Panc1 (cell line): ENCODE results near the gene NT5C. TPM values are rescaled to one million over a fixed set of nuclear protein-coding genes. Genes with fewer than 3 reads are reported as not detected.
"Not testable (repeated sequence)": the region's sequence is repeated elsewhere in the genome, so short reads cannot be mapped to it uniquely, and the experiment has no call there.

ENCODE experiments used
- ATAC-seq: fragments of 200-7000 bp; cut with Tn5 transposase; 2 replicates; pipeline ENCODE4 v1.9.1; 2020; ENCODE audit warnings: mild to moderate bottlenecking, moderate library complexity
- BruUV-seq: library from RNA; stranded (reverse); fragments of 400-500 nt; replicated peaks from 2 replicates; lab custom pipeline; 2021; lab: Mats Ljungman, UMichigan
- CTCF ChIA-PET: fragments of 300-600 bp; sonication (Branson Sonifier 250); formaldehyde crosslinking; loops from one replicate; lab custom pipeline; 2022; ENCODE audit warnings: antibody characterized with exemption; lab: Charles Lee
- POLR2A ChIA-PET: fragments of 300-600 bp; sonication (Branson Sonifier 250); formaldehyde crosslinking; loops from one replicate; lab custom pipeline; 2022; ENCODE audit warnings: antibody characterized with exemption; lab: Charles Lee
- DNase-seq: peaks from one replicate; pipeline ENCODE4 v3.0.0-alpha.2; 2010; ENCODE audit warnings: low read depth, low spot score
- H3K27ac ChIP-seq: 2 replicates; pipeline ENCODE4 v1.5.1; 2011; ENCODE audit warnings: mild to moderate bottlenecking, low read length, inconsistent platforms
- H3K27me3 ChIP-seq: fragments of 200-500 bp; sonication (Bioruptor generic); 2 replicates; pipeline ENCODE4 v1.6.0; 2014; ENCODE audit warnings: low read length, inconsistent platforms; ENCODE audit not compliant: control insufficient read depth, insufficient read depth
- H3K36me3 ChIP-seq: fragments of 200-500 bp; sonication (Bioruptor generic); 2 replicates; pipeline ENCODE4 v1.5.1; 2014; ENCODE audit warnings: inconsistent platforms, mild to moderate bottlenecking, low read length, moderate library complexity; ENCODE audit not compliant: control insufficient read depth, insufficient read depth
- H3K4me1 ChIP-seq: 2 replicates; pipeline ENCODE4 v1.5.1; 2011; ENCODE audit warnings: inconsistent platforms, mild to moderate bottlenecking, low read length, moderate library complexity; ENCODE audit not compliant: control insufficient read depth, insufficient read depth
- H3K4me3 ChIP-seq, 2 experiments: 2 replicates each; pipeline ENCODE4 v1.5.1; 2011 to 2012; ENCODE audit warnings: low read depth in 2 of 2, low read length in 2 of 2, mild to moderate bottlenecking in 2 of 2, inconsistent platforms in 1 of 2, moderate library complexity in 1 of 2
- H3K9me3 ChIP-seq: fragments of 200-500 bp; sonication (Bioruptor generic); 2 replicates; pipeline ENCODE4 v1.5.1; 2014; ENCODE audit warnings: low read depth, mild to moderate bottlenecking, inconsistent platforms, low read length, moderate library complexity; ENCODE audit not compliant: control insufficient read depth, insufficient read depth
- POLR2AphosphoS5 ChIP-seq: IDR thresholded peaks from 2 replicates; pipeline ENCODE4 v1.6.1; 2012; ENCODE audit warnings: mild to moderate bottlenecking, low read depth, low read length, moderate library complexity
- SIN3A ChIP-seq: IDR thresholded peaks from 2 replicates; pipeline ENCODE4 v1.6.1; 2012; ENCODE audit warnings: low read depth, mild to moderate bottlenecking, low read length, moderate library complexity, borderline replicate concordance; ENCODE audit not compliant: insufficient read depth
- TCF7L2 ChIP-seq: IDR thresholded peaks from 2 replicates; pipeline ENCODE4 v1.6.1; 2011; ENCODE audit warnings: mild to moderate bottlenecking, low read depth, low read length, inconsistent platforms
- in situ Hi-C: cut with HindIII; loops from 2 replicates; pipeline ENCODE4 v1.10.0; 2016; ENCODE audit warnings: low sequenced_read_pairs, low pct_unique_long_range_greater_than_20kb
- intact Hi-C: fragments of 100-400 bp; cut with micrococcal nuclease; formaldehyde crosslinking; loops from one replicate; pipeline ENCODE4 v1.10.0; 2022; ENCODE audit not compliant: unreplicated experiment
- total RNA-seq: library from RNA; stranded (reverse); gene quantifications from one replicate; pipeline ENCODE4 v1.2.1, GENCODE V29; 2021; ENCODE audit not compliant: unreplicated experiment
- TF ChIP-seq, protein P1 (sequence below), 2 experiments: IDR thresholded peaks; 2 replicates each; pipeline ENCODE4 v1.6.1; 2011 to 2012; ENCODE audit warnings: low read depth in 2 of 2, control low read depth in 1 of 2, low read length in 1 of 2, mild to moderate bottlenecking in 1 of 2, moderate library complexity in 1 of 2; ENCODE audit not compliant: insufficient read depth in 1 of 2
- TF ChIP-seq, protein P2 (sequence below): fragments of 450-650 bp; IDR thresholded peaks from 2 replicates; pipeline ENCODE4 v1.5.1; 2017; ENCODE audit warnings: mild to moderate bottlenecking

The NT5C gene
- total RNA-seq, 1 experiment from 2014 or later, result 63.4 TPM

DNA sequence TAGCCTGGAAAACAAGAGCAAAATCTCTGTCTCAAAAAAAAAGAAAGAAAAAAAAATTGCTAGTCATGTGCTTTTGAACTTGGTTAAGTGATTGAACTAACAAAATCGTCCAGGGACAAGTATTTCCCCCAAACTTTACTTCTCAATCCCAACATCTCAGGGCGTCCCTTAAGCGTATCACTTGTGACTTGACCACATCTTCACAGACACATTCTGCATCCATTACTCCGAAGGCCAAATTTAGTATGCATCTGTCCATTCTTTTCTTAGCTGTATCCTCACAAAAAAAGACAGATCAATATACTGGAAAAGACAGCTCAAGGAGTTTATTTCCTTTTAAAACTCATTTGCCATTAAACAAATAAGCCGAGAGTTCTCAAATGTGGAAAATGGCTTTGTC is 28.7 kb upstream of the NT5C start:
- Histone ChIP-seq H3K27ac (peak overlapping the region; percentile 71), H3K9me3 (no peaks in the 10 kb centered on the region), H3K27me3 (no peaks in the 10 kb centered on the region), H3K4me1 (peaks cover 27% of the 10 kb centered on the region), H3K36me3 (no peaks in the 10 kb centered on the region), H3K4me3 (no peak overlapping the region)
- TF ChIP-seq, protein P1, sequence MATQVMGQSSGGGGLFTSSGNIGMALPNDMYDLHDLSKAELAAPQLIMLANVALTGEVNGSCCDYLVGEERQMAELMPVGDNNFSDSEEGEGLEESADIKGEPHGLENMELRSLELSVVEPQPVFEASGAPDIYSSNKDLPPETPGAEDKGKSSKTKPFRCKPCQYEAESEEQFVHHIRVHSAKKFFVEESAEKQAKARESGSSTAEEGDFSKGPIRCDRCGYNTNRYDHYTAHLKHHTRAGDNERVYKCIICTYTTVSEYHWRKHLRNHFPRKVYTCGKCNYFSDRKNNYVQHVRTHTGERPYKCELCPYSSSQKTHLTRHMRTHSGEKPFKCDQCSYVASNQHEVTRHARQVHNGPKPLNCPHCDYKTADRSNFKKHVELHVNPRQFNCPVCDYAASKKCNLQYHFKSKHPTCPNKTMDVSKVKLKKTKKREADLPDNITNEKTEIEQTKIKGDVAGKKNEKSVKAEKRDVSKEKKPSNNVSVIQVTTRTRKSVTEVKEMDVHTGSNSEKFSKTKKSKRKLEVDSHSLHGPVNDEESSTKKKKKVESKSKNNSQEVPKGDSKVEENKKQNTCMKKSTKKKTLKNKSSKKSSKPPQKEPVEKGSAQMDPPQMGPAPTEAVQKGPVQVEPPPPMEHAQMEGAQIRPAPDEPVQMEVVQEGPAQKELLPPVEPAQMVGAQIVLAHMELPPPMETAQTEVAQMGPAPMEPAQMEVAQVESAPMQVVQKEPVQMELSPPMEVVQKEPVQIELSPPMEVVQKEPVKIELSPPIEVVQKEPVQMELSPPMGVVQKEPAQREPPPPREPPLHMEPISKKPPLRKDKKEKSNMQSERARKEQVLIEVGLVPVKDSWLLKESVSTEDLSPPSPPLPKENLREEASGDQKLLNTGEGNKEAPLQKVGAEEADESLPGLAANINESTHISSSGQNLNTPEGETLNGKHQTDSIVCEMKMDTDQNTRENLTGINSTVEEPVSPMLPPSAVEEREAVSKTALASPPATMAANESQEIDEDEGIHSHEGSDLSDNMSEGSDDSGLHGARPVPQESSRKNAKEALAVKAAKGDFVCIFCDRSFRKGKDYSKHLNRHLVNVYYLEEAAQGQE (IDR thresholded peaks at IDR 0.05; ENCODE audit: insufficient read depth in 1 of 2, low read depth in 2 of 2, low read length in 1 of 2), result no peak
- no peak for TF ChIP-seq POLR2AphosphoS5
- no peak for TF ChIP-seq TCF7L2
- TF ChIP-seq SIN3A, result no peak
- TF ChIP-seq, protein P2, sequence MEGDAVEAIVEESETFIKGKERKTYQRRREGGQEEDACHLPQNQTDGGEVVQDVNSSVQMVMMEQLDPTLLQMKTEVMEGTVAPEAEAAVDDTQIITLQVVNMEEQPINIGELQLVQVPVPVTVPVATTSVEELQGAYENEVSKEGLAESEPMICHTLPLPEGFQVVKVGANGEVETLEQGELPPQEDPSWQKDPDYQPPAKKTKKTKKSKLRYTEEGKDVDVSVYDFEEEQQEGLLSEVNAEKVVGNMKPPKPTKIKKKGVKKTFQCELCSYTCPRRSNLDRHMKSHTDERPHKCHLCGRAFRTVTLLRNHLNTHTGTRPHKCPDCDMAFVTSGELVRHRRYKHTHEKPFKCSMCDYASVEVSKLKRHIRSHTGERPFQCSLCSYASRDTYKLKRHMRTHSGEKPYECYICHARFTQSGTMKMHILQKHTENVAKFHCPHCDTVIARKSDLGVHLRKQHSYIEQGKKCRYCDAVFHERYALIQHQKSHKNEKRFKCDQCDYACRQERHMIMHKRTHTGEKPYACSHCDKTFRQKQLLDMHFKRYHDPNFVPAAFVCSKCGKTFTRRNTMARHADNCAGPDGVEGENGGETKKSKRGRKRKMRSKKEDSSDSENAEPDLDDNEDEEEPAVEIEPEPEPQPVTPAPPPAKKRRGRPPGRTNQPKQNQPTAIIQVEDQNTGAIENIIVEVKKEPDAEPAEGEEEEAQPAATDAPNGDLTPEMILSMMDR, result no peak
- CTCF ChIA-PET, result no interaction called here
- ATAC-seq (no peak), DNase-seq (no peak)
- BruUV-seq, result no TSS peak
- intact Hi-C loops (no loop called here), in situ Hi-C loops (no loop called here)
- POLR2A ChIA-PET, result no interaction called here

DNA sequence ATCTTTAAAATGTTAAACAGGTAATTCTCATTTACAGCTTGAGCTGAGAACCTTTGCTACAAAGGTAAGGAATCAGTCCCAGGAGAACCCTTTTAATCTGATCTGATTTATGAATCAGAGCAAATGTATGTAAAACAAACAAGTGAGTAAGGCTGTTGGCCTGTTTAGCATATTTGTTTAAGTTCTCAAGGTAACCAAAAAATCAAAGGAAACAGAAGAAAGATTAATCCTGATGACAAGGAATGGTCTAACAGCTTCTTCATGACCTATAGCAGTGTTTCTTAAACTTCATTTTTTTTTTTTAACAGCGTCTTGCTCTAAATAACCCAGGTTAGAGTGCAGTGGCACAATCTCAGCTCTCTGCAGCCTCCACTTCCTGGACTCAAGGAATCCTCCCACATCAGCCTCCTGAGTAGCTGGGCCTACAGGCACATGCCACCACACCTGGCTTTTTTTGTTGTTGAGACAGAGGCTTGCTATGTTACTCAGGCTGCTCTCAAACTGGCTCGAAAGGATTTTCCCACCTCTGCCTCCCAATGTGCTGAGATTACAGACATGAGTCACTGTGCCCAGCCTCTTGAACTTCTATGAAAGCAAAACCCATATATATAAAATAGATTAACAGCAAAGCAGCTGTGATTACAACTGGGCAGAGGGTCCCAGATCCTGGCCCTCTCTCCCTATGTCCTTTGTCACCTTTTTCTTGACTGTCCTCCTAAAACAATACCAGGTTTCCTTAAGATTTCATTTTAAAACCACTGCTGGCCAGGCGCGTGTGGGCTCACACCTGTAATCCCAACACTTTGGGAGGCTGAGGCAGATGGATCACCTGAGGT is 27.9 kb upstream of the NT5C start:
- Histone ChIP-seq H3K27ac (peak overlapping the region; percentile 71), H3K4me1 (peaks cover 32% of the 10 kb centered on the region), H3K9me3 (no peaks in the 10 kb centered on the region), H3K4me3 (no peak overlapping the region), H3K36me3 (no peaks in the 10 kb centered on the region), H3K27me3 (no peaks in the 10 kb centered on the region)
- ATAC-seq, result peak; percentile 80
- CTCF ChIA-PET, result interaction anchor here (0.5 to 0.8 kb wide), 2 partner anchors 46 to 104 kb away, joined by 3 read pairs; no protein-coding TSS in a partner anchor
- DNase-seq, result peak; percentile 52
- in situ Hi-C loops (no loop called here), intact Hi-C loops (no loop called here)
- TF ChIP-seq, protein P2, result no peak
- TF ChIP-seq POLR2AphosphoS5 (peak; percentile 39; the same call in 1 of the 2 replicates), TCF7L2 (no peak)
- POLR2A ChIA-PET, result interaction anchor here (0.7 kb wide), 1 partner anchor 49 kb away, joined by 3 read pairs; no protein-coding TSS in a partner anchor
- no TSS peak for BruUV-seq

DNA sequence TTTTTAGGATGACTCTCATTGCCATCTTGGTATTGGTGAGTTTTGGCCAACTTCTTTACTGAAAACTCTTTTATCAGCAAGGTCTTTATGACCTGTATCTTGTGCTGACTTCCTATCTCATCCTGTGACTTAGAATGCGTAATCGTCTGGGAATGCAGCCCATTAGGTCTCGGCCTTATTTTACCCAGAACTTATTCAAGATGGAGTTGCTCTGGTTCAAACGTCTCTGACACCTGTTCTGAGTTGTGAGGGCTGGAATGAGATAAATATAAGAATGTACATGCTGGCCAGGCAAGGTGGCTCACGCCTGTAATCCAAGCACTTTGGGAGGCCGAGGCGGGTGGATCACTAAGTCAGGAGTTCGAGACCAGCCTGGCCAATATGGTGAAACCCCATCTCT is 26.9 kb upstream of the NT5C start:
- H3K9me3 ChIP-seq, BruUV-seq, CTCF ChIA-PET, H3K27me3 ChIP-seq, ATAC-seq, in situ Hi-C loops, intact Hi-C loops, DNase-seq, H3K4me3 ChIP-seq, H3K36me3 ChIP-seq: not testable (repeated sequence)
- H3K27ac ChIP-seq, result peak overlapping the region; percentile 71
- POLR2A ChIA-PET, result interaction anchor here (0.6 kb wide), 1 partner anchor 19 kb away, joined by 15 read pairs; no protein-coding TSS in a partner anchor
- peaks cover 32% of the 10 kb centered on the region for H3K4me1 ChIP-seq
